A673 (cell line): ENCODE data around the gene MEF2B.

ENCODE experiments used
- CTCF ChIP-seq: fragments of 300-800, 200-600 bp; sonication (generic); conservative IDR thresholded peaks from 2 replicates; pipeline ENCODE4 v1.5.1; 2017; ENCODE audit warnings: low read depth, mild to moderate bottlenecking, antibody characterized with exemption, low read length, moderate library complexity, mixed read lengths
- EZH2 ChIP-seq: fragments of 200-600 bp; sonication (generic); IDR thresholded peaks from 2 replicates; pipeline ENCODE4 v1.6.1; 2017; ENCODE audit warnings: borderline replicate concordance, low read depth, mild to moderate bottlenecking, mixed read lengths, antibody characterized with exemption, low read length; ENCODE audit not compliant: poor library complexity, severe bottlenecking

- TF ChIP-seq CTCF (no peak), EZH2 (no peak)
Observed at GRCh38 chr19:19103167-19103566, 66.9 kb downstream of the MEF2B start.
